OCI-M1 (cell line): ENCODE measurements around the gene WDR27.
"Not testable (repeated sequence)": the region's sequence is repeated elsewhere in the genome, so short reads cannot be mapped to it uniquely, and the experiment has no call there.

ENCODE experiments used
- DNase-seq: peaks from one replicate; lab custom pipeline; 2025; lab: John Stamatoyannopoulos, UW

Gene WDR27

DNA sequence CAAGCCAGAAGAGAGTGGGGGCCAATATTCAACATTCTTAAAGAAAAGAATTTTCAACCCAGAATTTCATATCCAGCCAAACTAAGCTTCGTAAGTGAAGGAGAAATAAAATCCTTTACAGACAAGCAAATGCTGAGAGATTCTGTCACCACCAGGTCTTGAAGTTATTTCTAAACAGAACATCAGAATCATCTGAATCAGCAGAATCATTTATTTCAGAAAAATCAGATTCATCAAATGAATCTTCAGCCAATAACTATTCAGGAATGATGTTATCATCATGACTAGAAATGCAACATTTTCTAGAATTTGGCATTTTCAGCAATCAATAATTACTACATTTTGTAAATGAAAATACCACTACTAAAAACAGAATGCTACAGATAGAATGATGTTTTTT lies 100.7 kb downstream of the WDR27 start:
- DNase-seq: not testable (repeated sequence)

DNA sequence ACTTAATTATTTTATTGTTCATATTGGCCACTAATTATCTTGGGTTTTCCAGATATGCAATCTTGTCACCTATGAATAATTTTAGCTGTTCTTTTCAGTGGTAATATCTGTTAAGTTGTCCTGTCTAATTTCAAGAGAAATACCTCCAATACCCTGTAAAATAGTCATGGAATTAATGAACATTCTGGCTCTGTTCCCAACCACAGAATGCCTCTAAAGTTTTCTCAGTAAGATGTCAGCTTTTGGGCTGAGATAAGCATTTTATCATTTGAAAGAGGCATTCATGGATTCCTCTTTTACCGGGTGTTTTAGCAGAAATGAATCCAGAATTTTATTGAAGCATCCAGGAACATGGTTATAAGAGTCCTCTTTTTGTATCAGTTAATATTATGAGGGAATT lies 109.3 kb downstream of the WDR27 start:
- peak; percentile 42 for DNase-seq

DNA sequence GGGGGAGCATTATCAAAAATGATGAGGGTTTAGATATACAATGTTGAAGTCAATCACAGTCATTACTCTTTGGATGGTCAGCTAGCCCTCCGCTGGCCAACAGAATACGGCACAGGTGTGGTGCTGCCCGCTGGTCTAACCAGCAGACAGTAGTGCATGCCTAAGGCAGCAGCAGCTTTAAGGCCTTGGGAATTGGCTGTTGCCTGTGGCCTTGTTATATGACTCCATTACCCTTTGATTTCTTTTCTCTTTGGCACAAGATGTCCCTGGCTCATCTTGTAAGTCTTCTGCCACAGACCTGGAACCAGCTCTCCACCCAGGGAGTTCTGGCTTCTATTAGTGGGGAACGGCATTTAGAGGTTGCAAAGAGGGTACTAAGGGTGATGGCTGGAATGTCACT lies 110.2 kb downstream of the WDR27 start:
- DNase-seq: no peak

DNA sequence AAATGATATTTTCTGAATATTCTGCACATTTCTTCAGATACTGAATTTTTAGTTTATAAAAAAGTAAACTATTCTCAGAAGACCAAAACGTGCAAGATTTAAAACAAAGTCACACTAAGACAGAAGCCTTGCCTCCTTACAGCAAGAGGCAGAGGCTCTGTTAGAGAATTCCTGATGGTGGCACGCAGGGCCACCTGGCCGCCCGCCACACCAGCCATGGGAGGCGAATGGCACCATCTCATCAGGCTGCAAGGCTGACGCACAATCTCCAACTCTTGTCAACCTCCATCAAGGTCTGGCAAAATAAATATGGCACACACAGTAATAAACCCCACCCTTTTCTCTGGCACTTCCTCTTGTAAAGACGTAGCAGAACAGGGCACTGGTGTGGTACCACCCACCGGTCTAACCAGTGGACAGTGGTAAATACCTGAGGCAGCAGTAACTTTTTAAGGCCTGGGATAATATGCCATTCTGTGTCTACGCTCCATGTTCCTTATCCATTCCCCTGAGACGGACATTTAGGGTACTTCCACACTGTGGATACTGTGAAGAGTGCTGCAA lies 111.4 kb downstream of the WDR27 start:
- DNase-seq: no peak

DNA sequence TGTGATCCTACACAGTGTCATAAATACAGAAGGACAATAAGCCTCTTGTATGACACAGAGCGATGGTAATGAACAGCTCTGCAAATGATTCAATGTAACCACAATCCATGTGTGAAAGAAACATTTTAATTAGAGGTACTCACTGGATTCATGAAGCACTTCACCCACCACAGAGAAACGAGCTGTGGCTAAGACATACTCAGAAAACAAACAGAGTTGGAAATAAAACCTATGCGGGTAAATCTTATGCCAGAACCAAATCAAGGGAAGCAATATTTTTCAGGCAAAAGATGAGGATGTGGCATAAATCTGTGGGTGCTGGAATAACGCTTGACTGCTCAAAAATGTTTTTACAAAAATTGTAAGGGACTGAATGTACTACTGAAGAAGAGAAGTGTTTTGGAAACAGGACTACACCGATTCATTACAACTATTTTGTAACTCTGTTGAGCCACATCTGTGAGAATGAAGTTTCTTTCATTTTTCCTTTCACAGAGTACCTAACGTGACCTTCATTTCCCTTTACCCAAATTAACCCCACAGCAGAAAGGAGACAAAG lies 112.1 kb downstream of the WDR27 start:
- no peak for DNase-seq

DNA sequence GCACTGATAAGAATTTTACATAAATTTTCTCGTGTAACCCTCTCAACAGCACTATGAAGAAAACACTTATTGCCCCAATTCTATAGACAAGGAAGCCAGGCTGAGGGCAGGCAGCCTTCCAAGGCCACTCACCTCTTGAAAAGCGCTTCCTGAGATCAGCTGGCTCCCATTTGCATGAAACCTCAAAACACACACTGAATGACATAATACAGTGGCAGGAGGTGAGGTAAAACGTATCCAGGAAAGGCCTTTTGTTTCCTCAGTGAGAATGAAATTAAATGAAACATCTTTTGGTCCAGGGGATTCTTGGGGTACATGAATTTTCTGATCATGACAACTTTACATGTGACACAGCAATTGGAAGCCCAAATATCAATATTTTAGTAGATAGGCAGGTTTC lies 112.5 kb downstream of the WDR27 start:
- DNase-seq: peak; percentile 19

DNA sequence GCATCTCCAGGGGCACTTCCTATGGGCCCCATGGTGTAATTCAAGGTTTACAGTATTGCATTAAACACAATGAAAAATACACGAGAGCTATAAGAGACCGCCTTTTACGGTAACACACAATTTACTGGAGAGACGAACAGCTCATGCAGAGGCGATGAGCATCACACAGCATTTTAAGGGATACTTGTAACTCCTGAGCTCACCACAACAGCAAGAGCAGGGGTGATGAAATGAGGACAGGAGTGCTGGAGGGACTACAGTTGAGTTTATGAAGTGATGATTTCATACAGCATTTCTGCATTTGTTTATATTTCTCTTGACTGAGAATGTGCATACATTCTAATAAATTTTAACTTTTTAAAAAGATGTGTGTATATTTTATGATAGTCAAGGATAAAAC lies 113.9 kb downstream of the WDR27 start:
- no peak for DNase-seq

DNA sequence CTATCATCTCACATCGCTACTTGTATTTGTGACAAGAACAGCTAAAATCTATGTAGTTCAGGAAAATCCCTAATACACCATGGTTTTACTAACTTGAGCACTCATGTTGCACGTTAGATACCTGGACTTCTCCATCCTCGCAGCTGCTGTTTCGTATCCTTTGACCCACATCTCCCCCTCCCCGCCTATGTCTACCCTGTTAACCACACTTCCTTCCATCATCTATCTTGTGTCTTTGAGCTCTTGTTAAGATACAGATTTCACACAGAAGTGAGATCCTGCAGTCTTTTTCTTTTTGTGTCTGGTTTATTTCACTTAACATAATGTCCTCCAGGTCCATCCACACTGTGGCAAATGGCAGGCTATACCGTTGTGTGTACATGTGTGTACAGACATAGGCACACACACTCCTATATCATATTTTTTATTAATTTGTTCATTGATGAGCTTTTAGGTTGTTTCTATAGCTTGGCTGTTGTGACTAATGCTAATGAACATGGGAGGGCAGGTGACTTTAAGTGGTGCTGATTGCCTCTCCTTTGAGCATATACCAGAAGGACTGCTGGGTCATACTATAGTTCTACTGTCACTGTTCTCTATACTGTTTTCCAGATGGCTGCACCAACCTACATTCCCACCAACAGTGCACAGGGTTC lies 117.8 kb downstream of the WDR27 start:
- DNase-seq: no peak

DNA sequence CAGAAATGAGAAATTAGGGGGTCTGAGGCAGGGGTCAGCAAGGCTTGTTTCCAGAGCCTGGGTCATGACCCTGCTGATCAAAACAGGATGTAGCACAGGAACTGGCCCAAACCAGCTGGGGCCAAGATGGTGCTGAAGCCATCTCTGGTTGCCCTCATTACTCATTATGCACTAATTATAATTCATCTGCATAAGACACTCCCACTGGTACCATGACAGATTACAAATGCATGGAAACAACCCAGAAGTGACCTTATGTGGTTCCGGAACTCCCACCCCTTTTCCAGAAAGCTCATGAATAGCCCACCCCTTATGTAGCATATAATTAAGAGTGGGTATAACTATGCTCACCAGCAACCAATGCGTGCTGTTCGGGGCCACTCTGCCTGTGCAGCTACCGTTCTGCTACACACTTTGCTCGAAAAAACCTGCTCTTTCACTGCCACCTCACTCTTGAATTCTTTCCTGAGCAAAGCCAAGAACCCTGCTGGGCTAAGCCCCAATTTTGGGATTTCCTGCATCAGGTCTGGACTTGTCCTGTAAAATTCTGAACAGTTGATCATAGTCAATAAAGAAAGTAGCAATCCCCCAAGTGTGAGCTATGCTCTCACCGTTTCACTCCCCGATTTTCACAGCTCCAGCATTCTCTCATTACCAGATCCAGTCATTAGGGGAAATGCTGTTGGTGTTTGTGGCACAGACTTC lies 122.3 kb downstream of the WDR27 start:
- DNase-seq: no peak

DNA sequence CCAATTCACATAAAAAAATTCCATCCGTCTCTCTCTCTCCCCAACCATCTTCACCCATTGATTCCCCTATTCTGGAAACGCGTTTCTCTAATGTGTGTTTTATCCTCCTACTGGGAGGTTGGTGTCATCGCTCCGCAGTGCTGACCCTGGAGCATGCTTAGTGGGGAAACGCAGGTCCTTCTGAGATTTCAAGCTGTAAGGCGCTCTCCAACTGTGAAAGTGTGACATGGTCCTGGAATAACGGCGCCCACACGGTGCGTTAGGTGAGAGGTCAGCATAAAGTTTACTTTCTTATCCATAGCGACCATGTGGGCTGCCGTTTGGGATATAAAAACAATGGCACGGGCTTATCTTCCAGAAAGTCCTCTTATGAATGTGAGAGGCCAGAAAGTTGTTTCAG lies 123.9 kb downstream of the WDR27 start:
- no peak for DNase-seq

DNA sequence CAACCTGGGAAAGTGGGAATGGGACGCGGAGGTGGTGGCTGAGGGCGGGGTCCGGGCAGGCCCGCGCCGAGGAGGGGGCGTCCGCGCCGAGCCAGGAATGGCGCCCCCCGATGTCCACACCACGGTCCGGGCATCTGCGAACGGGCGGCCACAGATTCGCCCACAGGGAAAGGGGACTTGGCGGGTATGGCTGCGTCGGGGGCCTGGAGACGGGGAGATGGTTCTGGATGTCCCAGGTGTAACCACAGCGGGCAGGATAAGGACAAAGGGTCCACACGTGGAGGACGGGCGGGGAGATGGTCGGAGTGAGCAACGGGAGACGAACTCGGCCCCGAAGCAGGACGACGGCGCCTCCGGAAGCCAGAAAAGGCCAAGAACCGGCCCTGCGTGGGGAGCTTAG lies 124.6 kb downstream of the WDR27 start:
- no peak for DNase-seq

DNA sequence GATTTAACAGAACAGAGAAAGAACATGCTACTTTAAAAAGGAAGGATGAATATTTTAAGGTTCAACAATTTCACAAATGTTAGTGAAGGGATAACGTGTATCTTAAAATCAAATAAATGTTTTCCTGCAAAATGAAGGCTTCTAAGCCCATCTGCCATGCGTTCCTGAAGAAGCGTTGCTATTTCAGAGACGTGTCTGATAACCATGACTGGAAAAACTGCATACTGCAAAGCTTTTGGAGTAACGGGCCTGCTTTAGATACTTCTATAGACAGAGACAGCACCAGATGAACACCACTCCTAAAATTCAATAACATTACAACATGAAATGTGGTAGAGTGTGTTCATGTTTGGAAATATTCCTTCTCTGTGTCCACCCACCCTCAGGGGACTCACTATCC lies 126.0 kb downstream of the WDR27 start:
- no peak for DNase-seq

DNA sequence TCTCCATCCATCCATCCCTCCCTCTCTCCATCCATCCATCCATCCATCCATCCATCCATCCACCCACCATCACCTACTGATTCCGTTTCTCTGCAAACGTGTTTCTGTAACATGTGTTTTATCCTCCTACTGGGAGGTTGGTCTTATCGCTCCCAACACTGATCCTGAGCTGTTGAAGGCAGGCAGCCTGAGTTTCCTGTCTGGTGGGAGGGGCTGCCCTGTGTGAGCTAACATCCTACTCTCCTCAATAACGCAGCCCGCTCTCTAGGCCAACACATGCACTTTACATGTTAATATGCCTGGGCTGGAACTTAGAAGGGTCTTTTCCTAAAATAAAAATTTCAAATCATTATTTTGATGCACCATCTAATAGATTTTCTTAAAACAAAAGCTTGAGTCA lies 126.5 kb downstream of the WDR27 start:
- no peak for DNase-seq

DNA sequence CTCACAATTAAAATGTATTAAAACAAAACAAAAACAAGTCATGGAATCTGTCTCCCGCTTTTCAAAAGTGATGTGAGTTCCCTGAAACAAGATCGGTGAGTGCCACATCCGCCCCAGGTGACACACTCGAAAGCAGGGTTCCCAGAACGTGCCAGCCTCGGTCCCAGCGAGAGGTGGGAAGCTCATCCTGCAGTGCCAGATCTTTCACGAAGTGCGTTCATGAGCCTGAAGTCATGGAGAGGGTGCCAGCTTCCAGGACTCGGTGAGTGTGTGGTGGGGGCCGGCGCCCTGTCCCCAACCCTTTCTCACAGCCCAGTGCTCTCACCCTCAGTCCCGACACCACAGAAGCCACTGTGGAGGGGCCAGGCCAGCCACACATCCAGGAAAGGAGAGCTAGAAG lies 127.4 kb downstream of the WDR27 start:
- DNase-seq: no peak

DNA sequence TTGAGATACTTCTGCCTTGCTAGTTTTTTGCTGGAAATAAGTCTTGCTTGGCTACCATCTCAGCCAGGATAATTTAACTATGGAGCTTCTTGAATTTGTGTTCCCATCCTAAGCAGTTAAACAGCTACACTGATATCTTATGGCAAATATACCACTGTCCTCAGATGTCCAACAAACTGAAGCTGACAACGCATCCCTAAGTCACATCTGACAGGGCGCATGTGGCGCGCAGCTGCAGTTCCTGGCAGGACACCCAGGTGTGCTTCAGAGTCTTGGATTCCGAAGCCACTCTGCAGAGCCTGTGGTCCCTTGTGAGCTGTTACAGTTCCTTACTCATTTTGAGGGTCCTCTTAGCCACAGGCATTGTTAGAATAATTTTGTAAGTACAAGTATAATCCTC lies 127.9 kb downstream of the WDR27 start:
- DNase-seq: no peak

DNA sequence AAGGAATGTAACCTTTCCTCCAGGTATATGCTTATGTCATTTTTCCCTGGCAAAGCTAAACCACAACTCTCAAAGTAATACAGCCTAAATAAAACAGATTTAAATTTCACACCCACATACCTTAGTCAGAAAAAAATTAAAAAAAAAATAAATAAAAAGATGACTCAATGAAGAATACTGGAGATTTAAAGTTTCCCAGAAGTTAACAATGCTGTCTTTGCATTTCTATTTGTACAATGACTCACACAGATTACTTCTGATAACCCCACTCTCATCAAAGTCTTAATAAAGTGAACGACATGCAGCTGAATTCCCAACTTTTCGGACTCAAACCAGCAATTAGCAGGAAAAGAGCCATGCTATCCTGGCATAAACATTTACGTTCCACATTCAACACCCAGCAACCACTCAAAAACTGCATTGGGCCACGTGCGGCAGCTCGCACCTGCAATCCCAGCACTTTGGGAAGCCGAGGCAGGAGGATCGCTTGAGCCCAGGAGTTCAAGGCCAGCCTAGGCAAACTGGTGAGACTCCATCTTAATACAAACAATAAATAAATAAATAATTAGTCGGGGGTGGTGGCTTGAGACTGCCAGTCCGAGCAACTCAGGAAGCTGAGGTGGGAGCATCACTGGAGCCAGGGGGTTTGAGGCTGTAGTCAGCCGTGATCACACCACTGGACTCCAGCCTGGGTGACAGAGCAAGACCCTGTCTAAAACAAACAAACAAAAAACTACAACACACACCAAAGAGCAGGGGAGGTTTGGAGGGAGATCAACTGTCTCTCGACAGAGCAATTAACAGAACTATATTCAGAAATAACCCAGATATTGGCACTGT lies 130.5 kb downstream of the WDR27 start:
- no peak for DNase-seq

DNA sequence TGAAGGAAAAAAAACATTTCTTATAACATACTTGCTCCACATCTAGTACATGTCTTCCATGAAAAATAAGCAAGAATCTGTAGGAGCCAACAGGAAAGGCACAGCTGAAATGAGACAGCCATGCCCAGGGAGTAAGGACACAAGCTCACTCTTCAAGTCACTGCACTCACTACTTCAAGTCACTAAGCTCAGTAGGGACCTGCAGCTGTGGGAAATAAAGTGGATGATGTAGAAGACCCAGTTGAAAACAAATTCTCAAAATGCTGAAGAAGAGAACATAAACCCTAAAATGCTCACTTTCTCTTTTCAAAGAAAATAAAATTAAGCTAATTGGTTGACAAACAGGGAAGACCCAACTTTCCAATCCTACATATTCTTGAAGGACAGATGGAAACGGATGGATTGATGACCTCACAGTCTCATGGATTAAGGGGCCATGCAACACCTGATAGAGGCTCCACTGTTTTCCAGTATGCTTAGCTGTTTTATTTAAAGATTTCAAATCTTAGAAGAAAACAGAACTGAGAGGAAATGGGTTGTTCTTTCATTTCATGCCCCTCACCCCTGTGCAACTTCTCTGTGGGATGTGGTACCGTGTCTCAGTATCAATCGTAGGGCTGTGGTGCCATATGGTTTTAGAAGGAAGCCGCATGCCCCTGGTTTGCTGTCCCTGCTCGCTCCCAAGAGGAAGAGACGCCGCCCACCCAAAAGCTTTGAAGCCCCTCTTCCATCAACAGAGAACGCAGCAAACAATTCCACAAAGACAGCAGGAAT lies 133.3 kb downstream of the WDR27 start:
- DNase-seq: no peak

DNA sequence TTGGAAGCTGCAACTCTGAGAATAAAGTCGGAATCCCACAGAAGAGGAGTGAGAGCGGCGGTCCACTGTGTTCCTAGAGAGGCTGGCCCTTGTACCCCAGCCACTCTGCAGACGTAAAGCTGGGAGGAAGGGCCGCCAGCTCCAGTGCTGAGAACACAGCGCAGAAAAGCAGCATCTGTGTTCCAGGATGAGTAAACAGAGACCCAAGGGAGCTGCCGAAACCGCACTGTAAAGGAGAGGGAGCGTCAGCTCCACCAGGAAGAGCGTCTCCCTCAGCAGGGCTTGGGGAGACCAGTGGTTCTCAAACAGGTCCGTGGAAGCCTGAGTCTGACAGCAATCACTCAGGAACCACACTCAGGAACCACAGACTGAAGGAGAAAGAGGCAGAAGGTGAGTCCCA lies 134.0 kb downstream of the WDR27 start:
- no peak for DNase-seq

DNA sequence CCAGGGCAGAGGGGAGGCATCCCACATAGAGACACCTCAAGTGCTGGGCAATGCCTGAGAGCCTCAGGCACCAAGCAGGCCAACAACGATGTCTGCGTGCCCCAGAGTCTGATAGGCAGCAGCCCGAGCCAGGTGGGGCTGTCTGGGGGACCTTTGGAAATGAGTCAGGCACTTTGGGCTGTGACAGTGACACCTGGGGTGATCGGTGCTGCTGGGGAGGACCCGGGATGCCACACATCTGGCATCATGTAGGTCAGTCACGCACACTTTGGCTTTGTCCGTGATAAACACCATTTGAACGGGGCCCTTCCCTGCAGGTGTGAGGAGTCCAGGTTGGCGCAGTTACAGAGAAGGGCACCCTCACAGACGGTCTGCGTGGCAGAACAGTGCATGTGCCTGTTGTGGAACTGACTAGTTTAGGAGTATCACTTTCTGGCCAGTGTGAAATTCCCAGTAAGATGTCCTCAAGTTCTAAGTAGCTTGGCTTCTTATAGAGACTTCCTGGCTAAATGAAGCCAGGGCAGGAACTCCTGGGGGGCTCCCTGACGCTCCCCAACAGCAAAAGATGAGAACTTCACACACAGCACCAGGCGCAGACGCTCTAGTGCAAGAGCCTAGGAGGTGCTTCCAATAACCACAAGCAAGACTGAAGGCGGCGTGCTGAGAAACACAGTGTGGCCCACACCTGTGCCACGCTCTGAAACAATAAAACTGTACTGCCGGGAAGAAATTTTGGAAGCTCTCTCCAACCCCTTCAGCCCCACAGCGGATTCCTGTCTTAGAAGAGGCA lies 134.7 kb downstream of the WDR27 start:
- no peak for DNase-seq

DNA sequence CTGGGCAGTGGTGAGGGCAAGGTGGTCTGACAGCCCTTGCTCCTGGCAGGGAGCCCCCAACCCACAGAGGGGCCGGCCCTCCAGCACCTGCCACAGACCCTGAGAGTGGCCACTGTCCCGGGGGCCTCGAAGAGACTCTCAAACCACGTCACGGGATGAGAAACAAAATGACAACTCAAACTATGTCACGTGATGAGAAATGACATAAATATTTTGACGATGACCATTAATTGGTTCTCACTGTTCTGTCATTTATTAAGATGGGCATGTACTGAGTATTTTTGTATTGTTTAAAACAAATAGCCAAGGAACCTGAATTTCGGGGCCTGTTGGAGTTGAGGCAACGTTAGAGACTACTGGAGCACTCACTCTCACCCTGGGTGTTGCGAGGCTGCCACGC lies 135.5 kb downstream of the WDR27 start:
- DNase-seq: no peak
